GM21737 (cell line): ENCODE data around the gene CMC1.

Experiments
- ATAC-seq: cut with Tn5 transposase; IDR thresholded peaks from one replicate; pipeline ENCODE4 v1.9.1; 2021; ENCODE audit warnings: mild to moderate bottlenecking, moderate library complexity; ENCODE audit not compliant: unreplicated experiment

The CMC1 gene

DNA sequence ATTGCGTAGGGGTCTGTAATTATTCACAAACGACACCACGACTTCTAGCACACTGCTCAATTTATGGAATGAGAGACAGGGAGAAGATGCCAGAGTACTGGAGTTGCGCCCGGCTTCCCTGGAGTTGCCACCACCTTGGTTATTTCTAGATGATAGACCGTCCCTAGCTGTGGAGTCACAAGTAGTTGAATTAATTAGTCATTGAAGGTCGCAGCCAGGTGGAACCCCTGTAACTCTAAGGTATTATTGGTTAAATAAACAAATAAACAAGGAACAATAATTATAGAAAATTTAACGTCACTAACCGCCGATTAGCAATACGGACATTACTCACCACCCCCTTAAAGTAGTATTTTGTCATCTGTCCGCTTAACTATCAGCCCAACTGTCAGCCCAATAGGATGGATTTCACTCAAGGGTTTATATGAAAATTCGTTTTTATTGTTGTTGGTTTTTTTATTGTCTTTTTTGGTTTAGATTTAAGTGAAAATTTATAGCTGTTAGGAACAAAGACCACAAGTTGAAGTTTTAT, 108.1 kb downstream of the CMC1 start:
- no peak for ATAC-seq
